GM18502 (cell line): Measurements from ENCODE around the gene UBE2S.

Source experiments
- ATAC-seq: cut with Tn5 transposase; IDR thresholded peaks from one replicate; pipeline ENCODE4 v1.9.1; 2021; ENCODE audit warnings: mild to moderate bottlenecking; ENCODE audit not compliant: unreplicated experiment, poor library complexity

UBE2S gene

DNA sequence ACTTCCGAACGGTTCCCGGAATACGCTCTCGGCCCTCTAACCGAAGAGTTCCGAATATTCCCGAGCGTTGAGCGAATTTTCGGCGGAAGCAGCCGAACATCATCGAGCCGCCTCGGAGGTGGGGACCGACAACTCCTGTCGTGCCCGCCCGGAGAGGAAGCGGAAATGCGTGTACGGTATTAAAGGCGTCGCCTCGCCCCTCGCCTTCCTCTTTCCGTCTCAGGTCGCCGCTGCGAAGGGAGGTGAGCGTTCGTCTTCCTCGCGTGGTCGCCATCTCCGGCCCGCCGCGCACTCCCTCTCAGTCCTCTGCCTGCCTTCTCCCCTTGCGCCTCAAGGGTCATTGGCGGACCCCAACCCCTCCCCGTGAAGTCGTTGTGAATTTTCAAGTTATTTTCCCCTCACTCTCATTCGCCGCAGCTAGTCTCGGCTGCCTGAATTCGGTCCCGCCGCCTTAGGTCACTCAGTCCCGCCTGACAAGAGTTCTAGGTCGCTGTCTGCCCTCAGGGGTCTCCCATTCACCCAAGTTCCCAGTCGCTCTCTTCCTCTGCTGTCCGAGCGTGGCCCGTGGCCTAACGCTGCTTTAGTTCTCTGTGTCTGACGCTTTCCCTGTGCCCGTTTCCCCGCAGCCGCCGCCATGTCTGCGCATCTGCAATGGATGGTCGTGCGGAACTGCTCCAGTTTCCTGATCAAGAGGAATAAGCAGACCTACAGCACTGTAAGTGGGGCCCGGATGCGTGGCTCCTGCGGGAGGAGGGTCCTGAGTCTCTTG, 21.7 kb downstream of the UBE2S start, which contains the start of gene RPL28:
RPL28 (plus strand) TSS at position 209 of the 769 bp plus-strand sequence; CDS start at position 635, 426 bp downstream.
- peak; percentile 60 for ATAC-seq

DNA sequence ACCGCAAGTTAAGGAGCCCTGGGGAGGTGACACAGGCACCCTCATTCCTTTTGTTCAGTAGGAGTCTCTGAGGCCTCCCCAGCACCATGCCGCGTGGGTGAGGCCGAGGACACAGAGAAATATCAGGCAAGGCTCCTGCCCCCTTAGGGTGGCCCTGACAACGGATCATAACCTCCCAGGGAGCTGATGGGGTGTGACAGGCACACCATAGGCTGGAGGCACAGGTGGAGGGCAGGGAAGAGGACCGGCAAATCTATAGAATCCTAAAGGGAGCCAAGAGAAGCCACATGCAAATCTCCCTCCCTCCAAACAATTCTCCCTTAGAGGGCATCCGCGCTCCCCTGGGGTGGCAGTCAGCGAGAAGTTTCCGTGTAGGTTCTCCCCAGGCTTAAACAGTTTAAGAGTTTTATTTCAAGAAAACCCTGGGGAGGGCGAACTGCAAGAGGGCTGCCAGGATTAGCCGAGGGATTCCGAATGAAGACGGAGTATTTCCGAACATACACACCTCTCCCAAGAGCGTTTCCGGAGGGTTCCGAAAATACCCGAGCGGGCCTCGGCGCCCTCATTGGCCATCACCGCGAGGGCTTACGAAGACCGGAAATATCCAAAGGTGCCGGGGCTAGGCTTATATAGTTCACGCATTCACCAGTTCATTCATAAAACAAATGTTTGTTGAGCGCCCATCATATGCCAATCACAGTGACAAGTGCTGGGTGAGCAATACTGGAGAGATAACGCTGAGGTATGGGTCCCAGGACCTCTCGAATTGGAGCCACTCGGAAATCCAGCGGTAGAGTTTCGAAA, 22.5 kb downstream of the UBE2S start:
- peak; percentile 51 for ATAC-seq

DNA sequence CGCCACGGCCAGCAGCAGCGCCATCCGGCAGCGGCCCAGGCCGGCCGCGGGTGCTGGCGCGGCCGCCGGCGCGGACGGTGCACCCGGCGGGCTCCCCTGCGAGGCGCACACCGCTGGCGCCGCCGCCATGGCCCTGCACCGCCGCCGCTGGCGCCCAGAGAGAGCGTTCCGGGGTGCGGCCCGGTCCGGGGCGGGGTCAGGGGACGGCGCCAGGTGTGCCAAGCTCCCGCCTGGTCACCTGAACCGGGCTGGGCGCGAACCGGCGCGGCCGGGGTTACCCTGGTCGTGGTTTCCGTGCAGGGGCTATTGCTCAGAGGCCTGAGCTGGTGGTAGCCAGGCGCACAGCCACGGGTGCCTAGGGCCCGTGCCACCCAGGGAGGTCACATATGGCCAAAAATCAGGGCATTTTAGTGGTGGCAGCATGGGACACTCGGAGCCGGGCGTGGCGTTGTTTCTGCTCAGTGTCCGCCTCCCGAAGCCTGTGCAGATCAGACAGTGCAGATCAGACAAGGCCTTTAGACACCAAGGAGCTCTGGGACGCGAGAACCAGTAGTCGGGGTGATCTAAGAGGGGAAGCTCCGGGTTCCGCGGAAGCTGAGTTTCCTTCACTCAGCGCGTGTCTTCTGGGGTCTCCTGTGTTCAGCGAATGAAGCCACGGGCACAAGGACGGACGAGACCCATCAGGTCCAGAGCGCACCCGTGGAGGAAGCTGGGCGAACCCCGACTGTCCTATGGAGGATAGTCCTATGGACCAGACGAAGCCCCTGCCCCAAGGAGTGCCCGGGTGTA, 23.3 kb downstream of the UBE2S start, which contains the start of gene TMEM238:
TMEM238 (minus strand) TSS at position 162 of the 789 bp plus-strand sequence; CDS start at position 129, 33 bp downstream.
- ATAC-seq: peak; percentile 19

DNA sequence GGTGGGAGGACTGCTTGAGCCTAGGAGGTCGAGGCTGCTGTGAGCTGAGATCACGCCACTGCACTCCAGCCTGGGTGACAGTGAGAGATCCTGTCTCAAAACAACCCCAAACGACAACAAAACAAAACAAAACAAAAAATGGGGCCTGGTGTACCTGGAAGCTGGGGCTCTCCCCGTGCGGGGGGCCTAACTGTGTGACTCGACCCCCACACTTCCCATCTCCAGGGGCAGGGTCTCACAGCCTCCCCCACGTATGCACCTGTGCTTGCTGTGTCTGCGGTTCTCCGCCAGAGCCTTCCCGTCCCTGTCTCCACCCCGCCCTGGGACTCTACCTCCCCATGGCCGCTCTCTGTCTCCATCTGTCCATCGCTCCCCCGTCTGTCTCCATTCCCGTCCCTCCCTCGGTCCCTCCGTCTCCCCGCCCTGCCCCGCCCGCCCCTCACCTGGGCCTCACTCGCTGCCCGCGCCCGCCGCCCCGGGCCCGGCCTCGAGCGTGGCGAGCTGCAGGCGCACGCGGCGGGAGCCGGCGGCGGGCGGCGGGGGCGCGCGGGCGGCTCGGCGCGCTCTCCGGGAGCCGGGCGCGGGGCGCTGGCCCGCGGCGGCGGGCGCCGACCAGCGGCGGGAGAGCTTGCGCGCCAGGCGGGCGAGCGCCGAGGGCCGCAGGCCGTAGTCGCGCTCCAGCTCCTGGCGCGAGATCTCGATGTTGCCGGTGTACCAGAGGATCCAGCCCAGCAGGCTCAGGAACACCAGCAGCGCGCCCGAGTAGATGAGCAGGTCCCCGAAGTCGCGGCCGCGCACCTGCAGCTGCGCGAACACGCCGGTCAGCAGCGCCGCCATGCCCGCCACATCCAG, 24.1 kb downstream of the UBE2S start:
- ATAC-seq: peak; percentile 19

DNA sequence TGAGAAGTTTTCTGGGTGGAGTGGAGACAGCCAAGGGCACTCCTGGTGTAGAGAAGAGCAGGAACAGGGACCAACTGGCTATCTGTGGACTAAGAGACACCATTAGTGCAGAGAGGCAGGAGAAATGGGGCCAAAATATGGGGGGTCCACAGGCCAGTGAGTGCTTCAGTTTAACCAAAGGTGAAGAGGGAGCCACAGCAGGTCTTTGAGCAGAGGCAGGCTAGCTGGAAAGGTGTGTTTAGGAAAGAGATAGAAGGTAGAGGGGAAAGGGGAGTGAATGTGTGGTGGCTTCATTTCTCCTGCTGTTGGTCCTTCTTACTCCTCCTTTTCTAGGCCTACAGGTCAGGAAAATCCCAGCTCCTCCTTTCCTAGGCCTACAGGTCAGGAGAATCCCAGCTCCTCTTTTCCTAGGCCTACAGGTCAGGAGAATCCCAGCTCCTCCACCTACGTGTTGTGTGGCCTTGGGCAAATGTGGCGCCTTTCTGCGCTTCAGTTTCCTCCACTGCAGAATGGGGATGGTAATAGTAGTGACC, 25.0 kb downstream of the UBE2S start:
- no peak for ATAC-seq

DNA sequence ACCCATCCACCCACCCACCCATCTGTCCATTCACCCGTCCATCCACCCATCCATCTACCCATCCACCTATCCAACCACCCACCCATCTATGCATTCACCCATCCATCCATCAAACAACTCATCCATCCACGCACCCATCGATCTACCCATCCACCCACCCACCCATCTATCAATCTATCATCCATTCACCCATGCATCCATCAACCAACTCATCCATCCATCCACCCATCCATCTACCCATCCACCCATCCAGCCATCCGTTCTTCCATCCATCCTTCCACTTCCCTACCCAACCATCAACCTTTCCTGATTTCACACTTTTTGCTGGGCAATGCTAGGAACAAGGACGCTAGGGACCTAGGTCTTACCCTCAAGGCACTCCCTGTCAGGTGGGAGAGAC, 25.6 kb downstream of the UBE2S start:
- ATAC-seq: no peak

DNA sequence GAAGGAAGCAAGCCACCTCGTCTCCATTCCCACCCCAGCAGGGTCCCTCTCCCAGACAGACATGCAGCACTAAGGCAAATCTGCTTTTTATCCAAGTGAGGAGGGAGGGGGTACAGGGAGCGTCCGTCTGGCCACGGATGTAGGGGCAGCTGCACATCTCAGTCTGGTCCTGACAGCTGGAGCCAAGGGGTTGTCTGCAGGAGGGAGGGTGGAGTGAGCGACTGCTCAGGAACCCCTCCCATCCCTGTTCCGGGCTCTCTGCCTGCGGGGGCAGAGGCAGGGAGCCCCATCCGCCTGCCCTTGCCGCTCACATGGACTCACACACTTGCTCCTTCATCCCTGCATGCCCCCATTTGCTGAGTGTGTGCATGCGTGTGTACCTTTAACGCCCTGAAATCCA, 28.4 kb downstream of the UBE2S start:
- no peak for ATAC-seq

DNA sequence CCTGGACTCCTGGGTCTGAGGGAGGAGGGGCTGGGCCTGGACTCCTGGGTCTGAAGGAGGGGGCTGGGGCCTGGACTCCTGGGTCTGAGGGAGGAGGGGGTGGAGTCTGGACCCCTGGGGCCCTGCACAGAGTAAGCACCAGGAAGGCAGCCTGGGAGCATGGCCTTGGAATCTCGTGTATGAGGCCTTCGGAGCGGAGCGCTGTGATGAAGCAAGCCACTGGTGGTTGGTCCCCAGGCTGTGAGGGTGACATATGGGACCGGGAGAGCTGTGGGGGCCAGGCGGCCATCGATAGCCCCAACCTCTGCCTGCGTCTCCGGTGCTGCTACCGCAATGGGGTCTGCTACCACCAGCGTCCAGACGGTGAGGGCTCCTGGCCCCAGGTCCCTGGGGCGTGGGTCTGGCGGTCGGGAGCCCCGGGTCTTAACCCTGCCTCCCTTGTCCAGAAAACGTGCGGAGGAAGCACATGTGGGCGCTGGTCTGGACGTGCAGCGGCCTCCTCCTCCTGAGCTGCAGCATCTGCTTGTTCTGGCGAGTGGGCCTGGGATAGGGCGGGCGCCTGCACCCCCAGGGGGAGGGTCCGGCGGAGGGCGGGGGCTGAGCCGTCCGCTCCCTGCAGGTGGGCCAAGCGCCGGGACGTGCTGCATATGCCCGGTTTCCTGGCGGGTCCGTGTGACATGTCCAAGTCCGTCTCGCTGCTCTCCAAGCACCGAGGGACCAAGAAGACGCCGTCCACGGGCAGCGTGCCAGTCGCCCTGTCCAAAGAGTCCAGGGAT, 30.0 kb downstream of the UBE2S start:
- ATAC-seq: no peak

DNA sequence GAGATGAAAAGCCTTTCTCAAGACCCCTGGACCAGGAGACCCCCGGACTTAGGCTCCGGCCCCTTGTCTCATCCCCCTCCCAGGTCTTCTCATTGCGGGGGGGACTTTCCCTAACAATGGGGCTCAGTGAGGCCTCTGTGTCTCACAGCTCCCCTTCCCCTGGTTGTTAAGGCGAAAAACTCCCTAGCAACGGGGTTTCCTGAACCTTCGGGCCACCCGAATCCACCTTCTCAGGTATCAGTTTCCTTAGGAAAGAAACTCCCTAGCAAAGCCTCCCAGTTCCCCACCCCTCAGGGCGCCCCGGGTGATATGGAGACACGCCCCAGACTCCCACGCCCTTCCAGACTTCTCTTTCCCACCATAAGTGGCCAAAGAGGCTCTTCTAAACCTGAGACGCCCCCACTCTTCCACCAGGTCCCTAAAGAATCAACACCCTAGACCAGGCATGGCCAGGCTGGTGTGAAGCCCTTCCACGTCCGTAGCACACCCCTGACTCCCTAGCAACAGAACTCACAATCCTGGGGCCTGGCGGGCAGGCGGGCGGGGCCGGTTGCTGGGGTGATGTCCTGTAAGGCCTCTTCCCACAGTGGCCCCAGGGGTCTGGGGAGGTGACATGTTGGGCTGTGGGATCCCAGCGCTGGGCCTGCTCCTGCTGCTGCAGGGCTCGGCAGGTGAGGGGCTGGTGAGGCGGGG, 31.2 kb downstream of the UBE2S start, which contains the start of gene TMEM190:
TMEM190 (plus strand) TSS at position 586 of the 693 bp plus-strand sequence; CDS start at position 614, 28 bp downstream.
- no peak for ATAC-seq

DNA sequence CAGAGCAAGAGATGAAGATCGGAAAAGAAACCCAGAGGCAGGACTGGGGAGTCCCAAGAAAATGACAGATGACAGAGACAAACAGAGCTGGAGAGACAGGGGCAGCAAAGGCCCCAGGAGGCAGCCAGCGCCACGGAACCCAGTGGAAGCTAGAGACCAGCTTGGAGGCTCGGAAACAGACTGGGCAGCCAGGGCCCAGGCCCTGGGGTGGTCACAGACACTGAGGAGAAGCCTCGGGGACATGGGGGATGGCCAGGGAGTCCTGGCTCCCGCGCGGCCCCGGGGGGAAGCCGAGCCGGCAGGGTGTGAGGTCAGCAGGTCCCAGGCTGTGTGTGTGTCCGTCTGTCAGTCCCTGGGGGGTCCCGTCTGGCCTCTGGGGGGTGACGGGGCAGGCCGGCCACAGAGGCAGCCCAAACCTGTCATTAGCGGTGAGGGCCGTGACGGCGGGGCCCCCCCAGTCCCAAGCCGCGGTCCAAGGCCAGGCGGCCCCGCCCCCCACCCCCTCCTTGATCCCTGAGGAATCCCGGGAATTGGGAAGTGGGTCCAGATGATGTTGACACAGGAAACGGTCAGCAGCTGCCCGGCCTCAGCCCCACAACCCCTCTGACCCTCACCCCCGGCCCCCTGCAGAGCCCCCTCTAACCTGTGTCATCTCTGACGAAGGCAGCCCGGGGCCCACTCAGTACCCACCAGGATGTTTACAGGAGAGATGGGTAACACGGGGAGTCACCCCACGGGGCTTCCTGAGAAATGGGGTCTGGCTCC, 33.4 kb downstream of the UBE2S start:
- no peak for ATAC-seq

DNA sequence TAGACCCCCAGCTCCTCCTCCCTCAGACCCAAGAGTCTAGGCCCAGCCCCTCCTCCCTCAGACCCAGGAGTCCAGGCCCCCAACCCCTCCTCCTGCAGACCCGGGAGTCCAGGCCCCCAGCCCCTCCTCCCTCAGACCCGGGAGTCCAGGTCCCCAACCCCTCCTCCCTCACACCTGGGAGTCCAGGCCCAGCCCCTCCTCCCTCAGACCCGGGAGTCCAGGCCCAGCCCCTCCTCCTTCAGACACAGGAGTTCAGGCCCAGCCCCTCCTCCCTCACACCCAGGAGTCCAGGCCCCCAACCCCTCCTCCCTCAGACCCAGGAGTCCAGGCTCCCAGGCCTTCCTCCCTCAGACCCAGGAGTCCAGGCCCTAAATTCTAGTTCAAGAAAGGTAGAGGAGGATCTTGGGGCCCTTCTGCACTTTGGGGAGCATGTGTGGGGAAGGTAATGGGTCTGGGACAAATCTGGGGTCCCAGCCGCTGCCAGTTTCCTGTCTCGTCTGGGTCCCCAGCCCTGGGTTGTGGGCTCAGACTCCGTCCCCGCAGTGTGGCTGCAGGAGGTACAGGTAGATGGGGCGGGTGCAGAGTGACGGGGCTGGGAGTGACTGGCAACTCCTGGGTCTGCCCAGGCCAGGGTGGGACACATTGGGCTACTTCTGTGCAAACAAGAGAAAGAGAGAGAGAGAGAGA, 34.1 kb downstream of the UBE2S start:
- ATAC-seq: no peak

DNA sequence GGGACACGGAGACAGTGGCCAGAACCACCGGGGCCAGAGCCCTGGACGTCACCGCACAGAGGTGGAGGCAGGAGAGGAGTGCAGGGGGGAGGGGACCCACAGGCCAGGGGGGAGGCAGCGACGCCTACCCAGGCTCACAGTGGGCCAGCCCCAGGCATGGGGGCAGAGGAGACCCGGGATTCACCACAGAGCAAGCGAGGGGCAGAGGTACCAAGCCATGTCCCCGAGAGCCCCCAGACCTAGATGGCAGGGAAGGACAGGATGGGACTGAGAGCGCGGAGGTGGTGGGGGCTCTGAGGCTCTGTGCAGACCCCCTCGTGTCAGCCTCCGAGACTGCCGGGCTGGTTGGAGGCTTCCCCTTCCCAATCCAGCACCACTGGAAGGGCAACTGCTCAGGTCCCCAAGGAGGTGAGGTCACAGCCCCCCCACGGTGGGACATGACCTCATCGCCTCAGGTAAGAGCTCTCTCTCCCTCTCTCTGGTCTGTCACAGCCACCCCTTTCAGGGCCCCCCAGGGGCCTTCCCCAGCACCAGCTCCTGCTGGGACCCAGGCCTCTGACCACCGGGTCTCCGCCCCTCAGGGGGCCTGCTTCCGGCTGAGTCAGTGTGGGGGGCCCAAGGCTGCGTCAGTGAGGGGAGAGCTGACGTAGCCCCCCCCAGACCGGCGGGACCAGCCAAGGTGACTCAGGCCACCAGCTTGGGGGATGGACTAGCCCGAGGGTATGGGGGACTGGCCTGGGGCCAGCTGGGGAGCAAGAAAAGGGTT, 35.1 kb downstream of the UBE2S start:
- ATAC-seq: no peak

DNA sequence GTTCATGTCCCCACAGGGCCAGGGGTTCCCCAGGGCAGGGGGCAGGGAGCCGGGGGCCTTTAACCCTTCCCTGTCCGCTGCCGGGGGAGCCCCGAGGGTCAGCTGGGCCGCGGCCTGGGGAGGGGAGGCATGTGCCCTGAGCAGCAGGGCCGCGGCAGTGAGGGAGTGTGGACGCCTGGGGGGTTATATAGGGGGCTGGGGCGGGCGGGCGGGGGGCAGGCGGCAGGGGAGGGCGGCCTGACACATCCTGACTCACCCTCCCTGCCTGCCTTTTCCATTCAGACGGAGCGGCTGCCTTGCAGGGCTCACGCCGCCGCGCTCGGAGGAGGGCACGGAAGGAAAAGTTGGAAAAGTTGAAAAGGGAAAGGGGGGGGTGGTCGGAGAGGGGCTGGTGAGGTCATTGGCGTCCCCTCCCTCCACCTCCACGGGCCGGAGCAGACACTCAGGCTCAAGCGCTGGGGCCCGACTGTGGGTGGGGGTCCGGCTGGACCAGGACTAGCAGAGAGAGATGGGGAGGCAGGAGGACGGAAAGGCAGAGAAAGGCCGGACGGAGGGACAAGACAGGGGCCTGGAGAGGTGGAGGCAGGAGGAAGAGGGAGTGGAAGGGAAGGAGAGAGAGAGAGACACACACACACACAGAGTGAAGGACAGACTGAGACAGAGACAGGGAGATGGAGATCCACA, 37.1 kb downstream of the UBE2S start, which contains the start of gene IL11:
IL11 (minus strand) TSS at position 159 of the 684 bp plus-strand sequence; CDS start at position 6, 153 bp downstream.
- ATAC-seq: no peak

DNA sequence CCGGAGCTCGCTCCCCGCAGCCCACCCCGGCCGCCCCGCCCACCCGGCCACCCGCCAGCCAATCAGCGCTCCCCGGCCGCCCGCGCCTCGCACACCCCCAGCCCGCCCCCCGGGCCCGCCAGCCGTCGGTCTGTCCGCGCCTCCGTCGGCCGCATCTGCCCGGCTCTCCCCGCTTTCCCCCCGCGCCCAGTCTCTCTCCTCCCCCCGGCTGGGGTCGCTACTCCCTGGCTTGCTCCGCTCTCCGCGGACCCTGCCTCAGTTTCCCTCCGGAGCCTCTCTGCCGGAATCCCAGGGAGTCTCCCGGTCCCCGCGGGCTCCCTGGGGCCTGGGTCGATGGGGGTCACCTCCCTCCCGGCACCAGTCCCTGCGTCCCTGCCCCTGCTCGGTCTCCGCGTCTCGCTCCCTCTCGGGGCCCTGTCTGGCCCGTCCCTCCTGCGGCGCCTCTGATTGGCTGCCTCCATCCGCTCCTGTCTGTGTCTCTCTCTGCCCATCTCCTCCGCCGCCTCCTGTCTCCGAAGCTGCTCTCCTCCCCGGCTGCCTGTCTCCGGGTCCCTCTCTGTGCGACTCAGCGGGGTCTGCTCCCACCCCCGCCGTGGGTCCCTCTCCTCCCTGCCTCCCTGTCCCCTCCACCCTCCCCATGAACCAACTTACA, 37.8 kb downstream of the UBE2S start:
- ATAC-seq: no peak
